HCT116 (cell line): ENCODE data around the gene SLC30A3. TPM values are rescaled to one million over a fixed set of nuclear protein-coding genes. Genes with fewer than 3 reads are reported as not detected.

Experiments used
- ATAC-seq: fragments of 200-7000 bp; cut with Tn5 transposase; 2 replicates; pipeline ENCODE4 v1.9.1; 2020; ENCODE audit warnings: mild to moderate bottlenecking, moderate library complexity
- BruUV-seq: library from RNA; stranded (reverse); fragments of 400-500 nt; replicated peaks from 2 replicates; lab custom pipeline; 2021; lab: Mats Ljungman, UMichigan
- CTCF ChIA-PET: fragments of 300-600 bp; sonication (Branson Sonifier 250); formaldehyde crosslinking; loops from one replicate; lab custom pipeline; 2021; ENCODE audit warnings: antibody characterized with exemption; lab: Charles Lee
- POLR2A ChIA-PET: fragments of 300-600, 350-600 bp; sonication (Branson Sonifier 250); formaldehyde crosslinking; loops from one replicate; lab custom pipeline; 2021; ENCODE audit warnings: antibody characterized with exemption; lab: Charles Lee
- RAD21 ChIA-PET, 2 experiments: fragments of 300-600 bp; sonication (Branson Sonifier 250); formaldehyde crosslinking; loops; one replicate each; lab custom pipeline; 2023; ENCODE audit warnings: low total read pairs in 2 of 2; ENCODE audit not compliant: uncharacterized antibody in 2 of 2, unreplicated experiment in 2 of 2, low non-redundant PET in 1 of 2; lab: Charles Lee
- DNase-seq: peaks from one replicate; pipeline ENCODE4 v3.0.0-alpha.2; 2010; ENCODE audit warnings: low read depth, low spot score
- H2AFZ ChIP-seq: fragments of 200-600 bp; shearing (Covaris generic), sonication (generic); 2 replicates; pipeline ENCODE4 v1.6.1; 2017; ENCODE audit warnings: low read depth, mixed run types, mixed read lengths, antibody characterized with exemption, low read length; ENCODE audit not compliant: poor library complexity, severe bottlenecking
- H3K27ac ChIP-seq: 2 replicates; pipeline ENCODE4 v1.5.1; 2012; ENCODE audit warnings: low read depth, low read length
- H3K27me3 ChIP-seq: fragments of 200-600 bp; sonication (generic); 2 replicates; pipeline ENCODE4 v1.6.1; 2016; ENCODE audit warnings: mixed run types, low read length, mixed read lengths; ENCODE audit not compliant: insufficient read depth
- H3K36me3 ChIP-seq, 2 experiments: fragments of 200-500 bp in 1 of 2; fragments of 200-600 bp in 1 of 2; sonication (Bioruptor generic) in 1 of 2; sonication (generic) in 1 of 2; 2 replicates each; pipeline versions ENCODE4 v1.5.1 to v1.6.1; 2014 to 2016; ENCODE audit warnings: low read length in 2 of 2, inconsistent platforms in 1 of 2, mixed read lengths in 1 of 2, mixed run types in 1 of 2; ENCODE audit not compliant: insufficient read depth in 2 of 2, control insufficient read depth in 1 of 2
- H3K4me1 ChIP-seq, 2 experiments: fragments of 200-600 bp in 1 of 2; sonication (generic) in 1 of 2; 2 replicates each; pipeline versions ENCODE4 v1.5.1 to v1.6.1; 2012 to 2017; ENCODE audit warnings: low read length in 2 of 2, inconsistent platforms in 1 of 2, mild to moderate bottlenecking in 1 of 2, mixed read lengths in 1 of 2, mixed run types in 1 of 2, moderate library complexity in 1 of 2; ENCODE audit not compliant: insufficient read depth in 2 of 2, control insufficient read depth in 1 of 2
- H3K4me2 ChIP-seq: fragments of 200-600 bp; sonication (generic); 2 replicates; pipeline ENCODE4 v1.6.1; 2017; ENCODE audit warnings: mixed run types, low read length, mixed read lengths
- H3K4me3 ChIP-seq, 2 experiments: fragments of 200-600 bp in 1 of 2; sonication (generic) in 1 of 2; replicated peaks in 1 of 2; 2 replicates each; pipeline ENCODE4 v1.5.1; 2011 to 2016; ENCODE audit warnings: low read length in 2 of 2, control low read depth in 1 of 2, low read depth in 1 of 2, mild to moderate bottlenecking in 1 of 2, mixed read lengths in 1 of 2, mixed run types in 1 of 2
- H3K79me2 ChIP-seq: fragments of 200-600 bp; sonication (generic); 2 replicates; pipeline ENCODE4 v1.6.1; 2017; ENCODE audit warnings: mild to moderate bottlenecking, mixed run types, low read length, moderate library complexity, mixed read lengths; ENCODE audit not compliant: insufficient read depth
- H3K9ac ChIP-seq: fragments of 200-600 bp; sonication (generic); 2 replicates; pipeline ENCODE4 v1.6.1; 2016; ENCODE audit warnings: low read length, mixed read lengths
- H3K9me2 ChIP-seq: fragments of 200-600 bp; sonication (generic), shearing (Covaris generic); 2 replicates; pipeline ENCODE4 v1.6.1; 2017; ENCODE audit warnings: mixed run types, mild to moderate bottlenecking, moderate library complexity; ENCODE audit not compliant: insufficient read depth
- H3K9me3 ChIP-seq, 2 experiments: fragments of 200-500 bp in 1 of 2; fragments of 200-600 bp in 1 of 2; sonication (Bioruptor generic) in 1 of 2; sonication (generic) in 1 of 2; 2 replicates each; pipeline ENCODE4 v1.6.1; 2014 to 2017; ENCODE audit warnings: low read length in 2 of 2, mixed read lengths in 2 of 2, inconsistent platforms in 1 of 2, low read depth in 1 of 2, mild to moderate bottlenecking in 1 of 2, mixed run types in 1 of 2, moderate library complexity in 1 of 2; ENCODE audit not compliant: control insufficient read depth in 1 of 2, insufficient read depth in 1 of 2
- H4K20me1 ChIP-seq: fragments of 200-600 bp; sonication (generic), shearing (Covaris generic); 2 replicates; pipeline ENCODE4 v1.6.1; 2017; ENCODE audit warnings: mixed run types, mild to moderate bottlenecking, moderate library complexity; ENCODE audit not compliant: insufficient read depth
- CBX3 ChIP-seq: IDR thresholded peaks from 2 replicates; pipeline ENCODE4 v1.6.1; 2012; ENCODE audit warnings: low read depth
- CEBPB ChIP-seq: IDR thresholded peaks from 2 replicates; pipeline ENCODE4 v1.6.1; 2012; ENCODE audit warnings: low read depth
- EGR1 ChIP-seq: IDR thresholded peaks from 2 replicates; pipeline ENCODE4 v1.6.1; 2012; ENCODE audit warnings: low read depth
- ELF1 ChIP-seq: IDR thresholded peaks from 2 replicates; pipeline ENCODE4 v1.6.1; 2012; ENCODE audit warnings: low read depth, borderline replicate concordance
- EZH2 ChIP-seq: fragments of 200-600 bp; sonication (generic); IDR thresholded peaks from 2 replicates; pipeline ENCODE4 v1.6.1; 2017; ENCODE audit warnings: antibody characterized with exemption, mixed run types
- EZH2phosphoT487 ChIP-seq: fragments of 200-600 bp; IDR thresholded peaks from 2 replicates; pipeline ENCODE4 v1.6.1; 2018; ENCODE audit warnings: antibody characterized with exemption, borderline replicate concordance
- FOSL1 ChIP-seq: IDR thresholded peaks from 2 replicates; pipeline ENCODE4 v1.6.1; 2012; ENCODE audit warnings: low read depth
- JUND ChIP-seq: IDR thresholded peaks from 2 replicates; pipeline ENCODE4 v1.6.1; 2012
- MAX ChIP-seq: IDR thresholded peaks from 2 replicates; pipeline ENCODE4 v1.6.1; 2012
- POLR2A ChIP-seq: IDR thresholded peaks from 2 replicates; pipeline ENCODE4 v1.7.0; 2011; ENCODE audit warnings: borderline replicate concordance; ENCODE audit not compliant: insufficient read depth, insufficient read length; ENCODE audit errors: extremely low read depth
- POLR2AphosphoS5 ChIP-seq: IDR thresholded peaks from 2 replicates; pipeline ENCODE4 v1.6.1; 2011; ENCODE audit warnings: mild to moderate bottlenecking, low read depth, low read length, moderate library complexity
- RAD21 ChIP-seq: IDR thresholded peaks from 2 replicates; pipeline ENCODE4 v1.6.1; 2012; ENCODE audit warnings: low read depth, mild to moderate bottlenecking
- SIN3A ChIP-seq: IDR thresholded peaks from 2 replicates; pipeline ENCODE4 v1.6.1; 2012; ENCODE audit warnings: low read depth
- SP1 ChIP-seq: IDR thresholded peaks from 2 replicates; pipeline ENCODE4 v1.6.1; 2012; ENCODE audit warnings: low read depth
- SRF ChIP-seq: IDR thresholded peaks from 2 replicates; pipeline ENCODE4 v1.6.1; 2012; ENCODE audit warnings: low read depth
- TCF7L2 ChIP-seq: IDR thresholded peaks from 2 replicates; pipeline ENCODE4 v1.7.0; 2011; ENCODE audit warnings: borderline replicate concordance, inconsistent platforms; ENCODE audit not compliant: insufficient read depth, insufficient read length; ENCODE audit errors: extremely low read depth
- YY1 ChIP-seq: IDR thresholded peaks from 2 replicates; pipeline ENCODE4 v1.6.1; 2011; ENCODE audit warnings: low read length, low read depth, moderate library complexity, mild to moderate bottlenecking; ENCODE audit not compliant: insufficient replicate concordance; ENCODE audit errors: extremely low read depth
- ZFX ChIP-seq: fragments of 450-650 bp; IDR thresholded peaks from 2 replicates; pipeline ENCODE4 v1.6.1; 2017
- ZNF274 ChIP-seq: fragments of 200-500 bp; sonication (Bioruptor generic); IDR thresholded peaks from 2 replicates; pipeline ENCODE4 v1.6.1; 2014; ENCODE audit warnings: mild to moderate bottlenecking, low read depth, low read length, inconsistent platforms
- intact Hi-C: fragments of 100-400 bp; cut with micrococcal nuclease; formaldehyde crosslinking; loops from 2 replicates; pipeline ENCODE4 v1.10.0; 2022
- total RNA-seq: library from RNA; stranded (reverse); gene quantifications from one replicate; pipeline ENCODE4 v1.2.1, GENCODE V29; 2021; ENCODE audit not compliant: unreplicated experiment
- TF ChIP-seq, protein P1 (sequence below), 3 experiments: fragments of 200-600 bp in 1 of 3; sonication (generic) in 1 of 3; IDR thresholded peaks in 2 of 3; conservative IDR thresholded peaks in 1 of 3; 2 replicates each; pipeline ENCODE4 v1.5.1; 2012 to 2017; ENCODE audit warnings: low read depth in 2 of 3, low read length in 2 of 3, antibody characterized with exemption in 1 of 3, borderline replicate concordance in 1 of 3, control low read depth in 1 of 3, mild to moderate bottlenecking in 1 of 3, mixed read lengths in 1 of 3, mixed run types in 1 of 3, moderate library complexity in 1 of 3; ENCODE audit not compliant: insufficient read depth in 1 of 3
- TF ChIP-seq, protein P2 (sequence below): IDR thresholded peaks from 2 replicates; pipeline ENCODE4 v1.6.1; 2012
- TF ChIP-seq, protein P3 (sequence below): IDR thresholded peaks from 2 replicates; pipeline ENCODE4 v1.6.1; 2012; ENCODE audit warnings: low read depth

Gene SLC30A3
- total RNA-seq, 1 experiment from 2014 or later: 20.5 TPM

DNA sequence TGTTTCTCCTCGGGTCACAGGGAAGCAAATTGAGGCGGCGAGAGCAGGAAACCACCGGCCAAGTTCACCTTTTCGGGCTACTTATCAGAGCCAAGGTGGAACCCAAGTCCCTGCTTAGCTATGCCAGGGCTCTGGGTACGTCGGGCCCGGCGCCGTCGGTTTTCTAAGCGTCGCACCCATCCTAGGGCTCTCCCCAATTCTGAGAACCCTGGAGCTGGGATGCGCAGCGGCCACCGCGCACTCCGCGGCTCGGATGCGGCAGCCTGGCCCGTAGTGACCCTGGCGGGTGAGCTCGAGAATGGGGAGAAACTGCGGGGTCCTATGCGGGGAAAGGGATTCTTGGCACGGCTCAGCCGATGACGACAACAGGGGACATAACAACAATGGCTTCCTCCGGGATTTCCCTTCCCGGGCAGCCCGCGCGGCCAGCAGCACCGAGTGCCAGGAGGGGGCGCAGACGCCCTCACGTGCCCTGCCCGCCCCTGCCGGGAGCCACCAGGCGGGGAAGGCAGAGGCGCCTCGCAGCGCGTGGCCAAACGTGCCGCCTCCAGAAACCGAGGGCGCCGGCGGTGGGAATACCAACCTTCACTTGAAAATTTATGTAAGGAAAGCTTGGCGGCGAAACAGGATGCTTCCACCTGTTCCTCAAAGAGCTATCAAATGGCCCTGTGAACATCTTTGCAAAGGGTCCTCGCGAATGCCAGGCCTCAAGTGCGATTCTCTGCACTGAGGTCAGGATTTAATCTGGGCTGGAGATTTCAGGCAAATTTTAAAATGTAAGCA is 2.1 kb upstream of the SLC30A3 start:
- Histone ChIP-seq H3K79me2 (peaks cover 8% of the 10 kb centered on the region; the same call in 1 of the 2 replicates), H3K9me2 (no peaks in the 10 kb centered on the region), H3K4me1 (peaks cover 19 to 37% of the 10 kb centered on the region in 2 experiments), H3K27me3 (peaks cover 13% of the 10 kb centered on the region; the same call in 1 of the 2 replicates), H4K20me1 (no peaks in the 10 kb centered on the region), H3K36me3 (no peaks in the 10 kb centered on the region), H3K4me2 (peak overlapping the region; percentile 99), H3K9me3 (no peaks in the 10 kb centered on the region), H2AFZ (peak overlapping the region; percentile 77), H3K9ac (peak overlapping the region; percentile 63), H3K4me3 (peak overlapping the region; percentile 52 to 84), H3K27ac (peak overlapping the region; percentile 45; the same call in 1 of the 2 replicates)
- intact Hi-C loops: loop anchor here (5.0 kb wide), 2 partner anchors 37 to 57 kb away; partner anchors contain the start of gene MPV17
- peak; percentile 69 for ATAC-seq
- TSS peak; percentile 34 for BruUV-seq
- POLR2A ChIA-PET: interaction anchor here (0.7 to 1.7 kb wide), 5 partner anchors 14 to 184 kb away, joined by 3 to 4 read pairs (median 3); partner anchors contain the start of gene PREB
- CTCF ChIA-PET: interaction anchor here (0.7 to 4.0 kb wide), 7 partner anchors 11 to 178 kb away, joined by 3 to 22 read pairs (median 5); partner anchors contain the start of genes DNAJC5G and KHK
- RAD21 ChIA-PET: interaction anchor here in 1 of 2 experiments (0.9 kb wide), 1 partner anchor 15 kb away, joined by 3 read pairs; no protein-coding TSS in a partner anchor
- peak; percentile 54 for DNase-seq
- TF ChIP-seq EZH2: no peak
- TF ChIP-seq SP1: no peak
- TF ChIP-seq, protein P1, sequence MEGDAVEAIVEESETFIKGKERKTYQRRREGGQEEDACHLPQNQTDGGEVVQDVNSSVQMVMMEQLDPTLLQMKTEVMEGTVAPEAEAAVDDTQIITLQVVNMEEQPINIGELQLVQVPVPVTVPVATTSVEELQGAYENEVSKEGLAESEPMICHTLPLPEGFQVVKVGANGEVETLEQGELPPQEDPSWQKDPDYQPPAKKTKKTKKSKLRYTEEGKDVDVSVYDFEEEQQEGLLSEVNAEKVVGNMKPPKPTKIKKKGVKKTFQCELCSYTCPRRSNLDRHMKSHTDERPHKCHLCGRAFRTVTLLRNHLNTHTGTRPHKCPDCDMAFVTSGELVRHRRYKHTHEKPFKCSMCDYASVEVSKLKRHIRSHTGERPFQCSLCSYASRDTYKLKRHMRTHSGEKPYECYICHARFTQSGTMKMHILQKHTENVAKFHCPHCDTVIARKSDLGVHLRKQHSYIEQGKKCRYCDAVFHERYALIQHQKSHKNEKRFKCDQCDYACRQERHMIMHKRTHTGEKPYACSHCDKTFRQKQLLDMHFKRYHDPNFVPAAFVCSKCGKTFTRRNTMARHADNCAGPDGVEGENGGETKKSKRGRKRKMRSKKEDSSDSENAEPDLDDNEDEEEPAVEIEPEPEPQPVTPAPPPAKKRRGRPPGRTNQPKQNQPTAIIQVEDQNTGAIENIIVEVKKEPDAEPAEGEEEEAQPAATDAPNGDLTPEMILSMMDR (IDR thresholded peaks at IDR 0.05 in 2 of 3, conservative IDR thresholded peaks at IDR 0.05 in 1 of 3; ENCODE audit: borderline replicate concordance in 1 of 3, insufficient read depth in 1 of 3, low read depth in 2 of 3, low read length in 2 of 3): peak; percentile 68 to 72 (median 70); a peak in 5 of 6 replicates
- peak; percentile 100 for TF ChIP-seq MAX
- TF ChIP-seq CBX3: peak; percentile 95
- peak; percentile 56; the same call in 1 of the 2 replicates for TF ChIP-seq POLR2AphosphoS5
- peak; percentile 40; the same call in 1 of the 2 replicates for TF ChIP-seq ZFX
- TF ChIP-seq CEBPB: no peak
- peak; percentile 50 for TF ChIP-seq EGR1
- TF ChIP-seq, protein P2, sequence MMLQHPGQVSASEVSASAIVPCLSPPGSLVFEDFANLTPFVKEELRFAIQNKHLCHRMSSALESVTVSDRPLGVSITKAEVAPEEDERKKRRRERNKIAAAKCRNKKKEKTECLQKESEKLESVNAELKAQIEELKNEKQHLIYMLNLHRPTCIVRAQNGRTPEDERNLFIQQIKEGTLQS: no peak
- no peak for TF ChIP-seq FOSL1
- TF ChIP-seq ELF1: no peak
- no peak for TF ChIP-seq POLR2A
- no peak; the same call in 1 of the 2 replicates for TF ChIP-seq RAD21
- TF ChIP-seq SRF: no peak
- TF ChIP-seq, protein P3, sequence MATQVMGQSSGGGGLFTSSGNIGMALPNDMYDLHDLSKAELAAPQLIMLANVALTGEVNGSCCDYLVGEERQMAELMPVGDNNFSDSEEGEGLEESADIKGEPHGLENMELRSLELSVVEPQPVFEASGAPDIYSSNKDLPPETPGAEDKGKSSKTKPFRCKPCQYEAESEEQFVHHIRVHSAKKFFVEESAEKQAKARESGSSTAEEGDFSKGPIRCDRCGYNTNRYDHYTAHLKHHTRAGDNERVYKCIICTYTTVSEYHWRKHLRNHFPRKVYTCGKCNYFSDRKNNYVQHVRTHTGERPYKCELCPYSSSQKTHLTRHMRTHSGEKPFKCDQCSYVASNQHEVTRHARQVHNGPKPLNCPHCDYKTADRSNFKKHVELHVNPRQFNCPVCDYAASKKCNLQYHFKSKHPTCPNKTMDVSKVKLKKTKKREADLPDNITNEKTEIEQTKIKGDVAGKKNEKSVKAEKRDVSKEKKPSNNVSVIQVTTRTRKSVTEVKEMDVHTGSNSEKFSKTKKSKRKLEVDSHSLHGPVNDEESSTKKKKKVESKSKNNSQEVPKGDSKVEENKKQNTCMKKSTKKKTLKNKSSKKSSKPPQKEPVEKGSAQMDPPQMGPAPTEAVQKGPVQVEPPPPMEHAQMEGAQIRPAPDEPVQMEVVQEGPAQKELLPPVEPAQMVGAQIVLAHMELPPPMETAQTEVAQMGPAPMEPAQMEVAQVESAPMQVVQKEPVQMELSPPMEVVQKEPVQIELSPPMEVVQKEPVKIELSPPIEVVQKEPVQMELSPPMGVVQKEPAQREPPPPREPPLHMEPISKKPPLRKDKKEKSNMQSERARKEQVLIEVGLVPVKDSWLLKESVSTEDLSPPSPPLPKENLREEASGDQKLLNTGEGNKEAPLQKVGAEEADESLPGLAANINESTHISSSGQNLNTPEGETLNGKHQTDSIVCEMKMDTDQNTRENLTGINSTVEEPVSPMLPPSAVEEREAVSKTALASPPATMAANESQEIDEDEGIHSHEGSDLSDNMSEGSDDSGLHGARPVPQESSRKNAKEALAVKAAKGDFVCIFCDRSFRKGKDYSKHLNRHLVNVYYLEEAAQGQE: no peak
- no peak for TF ChIP-seq EZH2phosphoT487
- no peak for TF ChIP-seq SIN3A
- TF ChIP-seq ZNF274: no peak
- peak; percentile 85 for TF ChIP-seq YY1
- TF ChIP-seq TCF7L2: peak; percentile 11
- no peak for TF ChIP-seq JUND
